ENCODE data around the gene SGCG.

Gene SGCG

GRCh38 chr13:23365652-23366051 is 184.9 kb downstream of the SGCG start:
- Mint-ChIP-seq H3K36me3 (ENCODE audit: low read depth) (peaks cover 77% of the 10 kb centered on the region), H3K9me3 (no peaks in the 10 kb centered on the region), H3K4me1 (no peaks in the 10 kb centered on the region), H3K27ac (no peak overlapping the region), H3K27me3 (ENCODE audit: low read depth) (no peaks in the 10 kb centered on the region), H3K4me3 (no peak overlapping the region)
- TF ChIP-seq, protein P1, sequence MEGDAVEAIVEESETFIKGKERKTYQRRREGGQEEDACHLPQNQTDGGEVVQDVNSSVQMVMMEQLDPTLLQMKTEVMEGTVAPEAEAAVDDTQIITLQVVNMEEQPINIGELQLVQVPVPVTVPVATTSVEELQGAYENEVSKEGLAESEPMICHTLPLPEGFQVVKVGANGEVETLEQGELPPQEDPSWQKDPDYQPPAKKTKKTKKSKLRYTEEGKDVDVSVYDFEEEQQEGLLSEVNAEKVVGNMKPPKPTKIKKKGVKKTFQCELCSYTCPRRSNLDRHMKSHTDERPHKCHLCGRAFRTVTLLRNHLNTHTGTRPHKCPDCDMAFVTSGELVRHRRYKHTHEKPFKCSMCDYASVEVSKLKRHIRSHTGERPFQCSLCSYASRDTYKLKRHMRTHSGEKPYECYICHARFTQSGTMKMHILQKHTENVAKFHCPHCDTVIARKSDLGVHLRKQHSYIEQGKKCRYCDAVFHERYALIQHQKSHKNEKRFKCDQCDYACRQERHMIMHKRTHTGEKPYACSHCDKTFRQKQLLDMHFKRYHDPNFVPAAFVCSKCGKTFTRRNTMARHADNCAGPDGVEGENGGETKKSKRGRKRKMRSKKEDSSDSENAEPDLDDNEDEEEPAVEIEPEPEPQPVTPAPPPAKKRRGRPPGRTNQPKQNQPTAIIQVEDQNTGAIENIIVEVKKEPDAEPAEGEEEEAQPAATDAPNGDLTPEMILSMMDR (IDR thresholded peaks at IDR 0.05; ENCODE audit: unreplicated experiment in 3 of 3), result no peak

- Mint-ChIP-seq H3K27ac (no peak overlapping the region), H3K4me1 (peaks cover 15% of the 10 kb centered on the region), H3K4me3 (no peak overlapping the region), H3K27me3 (ENCODE audit: low read depth) (no peaks in the 10 kb centered on the region), H3K36me3 (ENCODE audit: low read depth) (peaks cover 86% of the 10 kb centered on the region), H3K9me3 (no peaks in the 10 kb centered on the region)
- TF ChIP-seq, protein P1 (IDR thresholded peaks at IDR 0.05; ENCODE audit: unreplicated experiment in 3 of 3), result no peak
Observed at GRCh38 chr13:23367907-23368306, 187.1 kb downstream of the SGCG start.

GRCh38 chr13:23372264-23372906 is 191.6 kb downstream of the SGCG start:
- Mint-ChIP-seq H3K27me3 (ENCODE audit: low read depth) (no peaks in the 10 kb centered on the region), H3K9me3 (no peaks in the 10 kb centered on the region), H3K4me1 (peaks cover 41% of the 10 kb centered on the region), H3K4me3 (peak overlapping the region; percentile 5 to 51 (median 46)), H3K27ac (no peak overlapping the region), H3K36me3 (ENCODE audit: low read depth) (peaks cover 50% of the 10 kb centered on the region)
- TF ChIP-seq, protein P1 (IDR thresholded peaks at IDR 0.05; ENCODE audit: unreplicated experiment in 3 of 3), result no peak

Measured in nephron (organoid).